ENCODE measurements around the gene TCF12.

TCF12 gene

GRCh38 chr15:57189466-57189865, 271.0 kb downstream of the TCF12 start:
- Histone ChIP-seq H4K20me1 (ENCODE audit: insufficient read depth, low read length, poor library complexity, severe bottlenecking) (no peaks in the 10 kb centered on the region), H3F3A (ENCODE audit: low read depth) (no peaks in the 10 kb centered on the region), H3K9ac (ENCODE audit: low read depth, low read length, poor library complexity, severe bottlenecking) (no peak overlapping the region), H3K4me2 (ENCODE audit: low read depth, low read length, poor library complexity, severe bottlenecking) (no peak overlapping the region), H3K9me3 (ENCODE audit: insufficient read depth, low read depth, low read length) (no peaks in the 10 kb centered on the region), H3K4me3 (ENCODE audit: low read length, poor library complexity, severe bottlenecking) (no peak overlapping the region), H3K4me1 (ENCODE audit: insufficient read depth, low read length, poor library complexity, severe bottlenecking) (no peaks in the 10 kb centered on the region), H3K79me2 (ENCODE audit: insufficient read depth, low read length) (no peaks in the 10 kb centered on the region), H2AFZ (ENCODE audit: low read length) (no peak overlapping the region), H3K9me2 (replicated peaks; ENCODE audit: low read depth, low read length) (no peaks in the 10 kb centered on the region), H3K36me3 (ENCODE audit: insufficient read depth, low read length) (peaks cover 38% of the 10 kb centered on the region; the same call in 1 of the 2 replicates), H3K27me3 (ENCODE audit: insufficient read depth, low read length, poor library complexity, severe bottlenecking) (no peaks in the 10 kb centered on the region)
- TF ChIP-seq EZH2phosphoT487 (IDR thresholded peaks at IDR 0.05; ENCODE audit: borderline replicate concordance) (no peak), CTCF (conservative IDR thresholded peaks at IDR 0.05; ENCODE audit: low read length) (no peak)

GRCh38 chr15:57190208-57190607, 271.8 kb downstream of the TCF12 start:
- no peak overlapping the region for H2AFZ ChIP-seq (ENCODE audit: low read length)
- peaks cover 43% of the 10 kb centered on the region; the same call in 1 of the 2 replicates for H3K36me3 ChIP-seq (ENCODE audit: insufficient read depth, low read length)
- H3F3A ChIP-seq (ENCODE audit: low read depth), result no peaks in the 10 kb centered on the region
- no peak overlapping the region for H3K4me3 ChIP-seq (ENCODE audit: low read length, poor library complexity, severe bottlenecking)
- H3K9me2 ChIP-seq (replicated peaks; ENCODE audit: low read depth, low read length), result no peaks in the 10 kb centered on the region
- TF ChIP-seq EZH2phosphoT487 (IDR thresholded peaks at IDR 0.05; ENCODE audit: borderline replicate concordance) (no peak), CTCF (conservative IDR thresholded peaks at IDR 0.05; ENCODE audit: low read length) (no peak)
- no peak overlapping the region for H3K4me2 ChIP-seq (ENCODE audit: low read depth, low read length, poor library complexity, severe bottlenecking)
- no peaks in the 10 kb centered on the region for H3K4me1 ChIP-seq (ENCODE audit: insufficient read depth, low read length, poor library complexity, severe bottlenecking)
- no peaks in the 10 kb centered on the region for H3K9me3 ChIP-seq (ENCODE audit: insufficient read depth, low read depth, low read length)
- H3K27me3 ChIP-seq (ENCODE audit: insufficient read depth, low read length, poor library complexity, severe bottlenecking), result no peaks in the 10 kb centered on the region
- H3K9ac ChIP-seq (ENCODE audit: low read depth, low read length, poor library complexity, severe bottlenecking), result no peak overlapping the region
- H4K20me1 ChIP-seq (ENCODE audit: insufficient read depth, low read length, poor library complexity, severe bottlenecking), result no peaks in the 10 kb centered on the region
- no peaks in the 10 kb centered on the region for H3K79me2 ChIP-seq (ENCODE audit: insufficient read depth, low read length)

- Histone ChIP-seq H3K27me3 (ENCODE audit: insufficient read depth, low read length, poor library complexity, severe bottlenecking) (no peaks in the 10 kb centered on the region), H3K4me2 (ENCODE audit: low read depth, low read length, poor library complexity, severe bottlenecking) (no peak overlapping the region), H3K4me3 (ENCODE audit: low read length, poor library complexity, severe bottlenecking) (no peak overlapping the region), H3K9ac (ENCODE audit: low read depth, low read length, poor library complexity, severe bottlenecking) (no peak overlapping the region), H3K4me1 (ENCODE audit: insufficient read depth, low read length, poor library complexity, severe bottlenecking) (no peaks in the 10 kb centered on the region), H3K79me2 (ENCODE audit: insufficient read depth, low read length) (no peaks in the 10 kb centered on the region), H2AFZ (ENCODE audit: low read length) (no peak overlapping the region), H3K9me2 (replicated peaks; ENCODE audit: low read depth, low read length) (no peaks in the 10 kb centered on the region), H4K20me1 (ENCODE audit: insufficient read depth, low read length, poor library complexity, severe bottlenecking) (no peaks in the 10 kb centered on the region), H3K36me3 (ENCODE audit: insufficient read depth, low read length) (peaks cover 42% of the 10 kb centered on the region; the same call in 1 of the 2 replicates), H3K9me3 (ENCODE audit: insufficient read depth, low read depth, low read length) (no peaks in the 10 kb centered on the region), H3F3A (ENCODE audit: low read depth) (no peaks in the 10 kb centered on the region)
- no peak for TF ChIP-seq EZH2phosphoT487 (IDR thresholded peaks at IDR 0.05; ENCODE audit: borderline replicate concordance)
- TF ChIP-seq CTCF (conservative IDR thresholded peaks at IDR 0.05; ENCODE audit: low read length), result no peak
These were observed 274.7 kb downstream of the TCF12 start for GRCh38 chr15:57193161-57193560.
